Large intestine (tissue), 3 donors: ENCODE data around the gene RPL10. TPM values are rescaled to one million over a fixed set of nuclear protein-coding genes. Genes with fewer than 3 reads are reported as not detected.

ENCODE experiments used
- DNase-seq, 2 donors: peaks; one replicate each; pipeline versions ENCODE4 v3.0.0 to v3.0.0-alpha.2; 2013
- H3K27ac ChIP-seq: one replicate; pipeline ENCODE4 v1.5.1; 2013; ENCODE audit warnings: low read length
- H3K27me3 ChIP-seq: 2 replicates; pipeline ENCODE4 v1.6.1; 2013; ENCODE audit warnings: low read length; ENCODE audit not compliant: control insufficient read depth, insufficient read depth
- H3K36me3 ChIP-seq: 2 replicates; pipeline ENCODE4 v1.6.1; 2013; ENCODE audit warnings: low read length; ENCODE audit not compliant: control insufficient read depth, insufficient read depth
- H3K4me1 ChIP-seq: one replicate; pipeline ENCODE4 v1.6.1; 2013; ENCODE audit warnings: low read length; ENCODE audit not compliant: control insufficient read depth, insufficient read depth
- H3K4me3 ChIP-seq: one replicate; pipeline ENCODE4 v1.5.1; 2013; ENCODE audit warnings: low read length
- H3K9me3 ChIP-seq: one replicate; pipeline ENCODE4 v1.6.1; 2013; ENCODE audit warnings: mild to moderate bottlenecking, low read depth, low read length, moderate library complexity; ENCODE audit not compliant: control insufficient read depth
- WGBS: methylation state at CpG from one replicate; pipeline ENCODE4 v1.1.5; 2013; ENCODE audit warnings: low lambda C conversion rate; ENCODE audit not compliant: insufficient coverage; 5-methylcytosine and 5-hydroxymethylcytosine counted together
- polyA plus RNA-seq: library from polyadenylated mRNA; unstranded; fragments of 120-200 nt; gene quantifications from one replicate; pipeline ENCODE4 v1.2.1, GENCODE V29; 2013

Gene RPL10
- polyA plus RNA-seq, 1 donor, result 5,173 TPM

DNA sequence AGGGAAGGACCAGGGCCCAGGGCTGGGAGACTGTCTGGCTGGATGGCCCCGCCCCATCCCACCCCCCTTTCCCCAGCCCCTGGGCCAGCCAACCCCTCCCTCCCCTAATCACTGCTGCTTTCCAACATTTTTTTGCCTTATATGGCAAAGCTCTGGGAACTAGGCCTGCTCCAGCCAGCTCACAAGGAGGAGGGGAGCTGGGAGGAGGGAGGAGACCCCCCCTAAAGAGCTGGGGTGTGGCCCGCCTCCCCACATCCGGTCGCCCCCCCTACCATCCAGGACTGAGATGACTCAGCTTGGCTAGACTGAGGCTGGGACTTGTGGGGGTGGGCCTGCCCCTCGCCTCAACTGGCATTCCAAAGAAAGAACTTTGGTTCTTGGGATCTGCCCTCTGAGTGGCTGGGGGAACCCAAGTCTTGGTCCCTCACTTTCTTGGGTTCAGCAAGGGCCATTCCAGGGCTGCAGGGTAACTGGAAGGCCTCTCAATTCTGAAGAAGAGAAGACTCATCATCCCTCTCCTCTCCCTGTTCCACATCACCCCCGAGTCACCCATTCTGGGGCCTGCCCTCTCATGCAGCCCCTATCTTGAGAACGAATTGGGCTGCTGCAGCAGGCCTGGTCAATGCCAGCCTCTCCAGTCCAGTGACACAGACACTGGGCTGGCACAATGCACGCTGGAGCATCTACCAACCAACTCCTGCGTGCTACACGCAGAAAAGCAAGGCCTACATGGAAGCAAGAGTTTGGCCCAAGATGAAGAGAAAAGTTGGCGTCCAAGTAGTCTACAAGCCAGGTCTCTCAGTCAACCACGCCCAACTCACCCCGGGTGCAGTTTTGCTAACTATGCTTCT is 28.5 kb upstream of the RPL10 start:
- H3K27ac ChIP-seq, result peak overlapping the region; percentile 78
- peaks cover 14% of the 10 kb centered on the region for H3K36me3 ChIP-seq
- peaks cover 20% of the 10 kb centered on the region for H3K4me1 ChIP-seq
- H3K9me3 ChIP-seq, result peaks cover 7% of the 10 kb centered on the region
- DNase-seq, result peak; percentile 63 to 68
- peak overlapping the region; percentile 58 for H3K4me3 ChIP-seq
- peaks cover 24% of the 10 kb centered on the region for H3K27me3 ChIP-seq
- WGBS, result no CpG with 5 or more reads among the region's 13 CpGs

DNA sequence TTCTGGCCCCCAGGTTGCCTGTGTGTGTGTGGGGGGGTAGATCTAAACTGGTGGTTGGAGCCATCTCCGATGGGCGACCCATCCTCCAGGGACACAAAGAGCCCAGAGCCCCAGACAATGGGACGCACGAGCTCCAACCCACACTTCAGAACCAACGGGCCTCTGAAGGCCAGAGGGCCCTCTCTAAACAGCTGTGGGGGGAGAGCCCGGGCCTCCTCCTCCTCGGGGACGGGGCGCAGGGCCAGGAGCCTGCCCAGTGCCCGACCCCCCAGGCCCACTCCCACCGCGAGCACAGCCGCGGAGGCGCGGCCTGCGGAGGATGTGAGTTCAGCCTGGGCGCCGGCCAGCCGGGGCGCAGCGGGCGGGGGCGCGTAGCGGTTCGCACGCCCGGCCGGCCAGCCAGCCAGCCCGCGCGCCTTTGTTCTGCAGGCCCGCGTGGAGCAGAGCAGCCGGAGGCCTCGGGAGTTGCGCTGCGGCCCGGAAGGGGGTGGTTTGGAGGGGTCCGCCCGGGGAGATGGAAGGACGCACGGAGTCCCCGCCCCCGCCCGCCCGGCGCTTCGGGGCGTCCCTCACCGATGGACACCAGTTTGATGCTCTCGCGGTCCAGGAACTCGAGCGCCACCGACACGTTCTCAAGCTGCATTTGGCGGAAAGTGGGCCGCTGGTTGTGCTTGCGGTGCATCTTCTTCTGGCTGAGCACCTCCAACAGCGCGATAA is 27.7 kb upstream of the RPL10 start:
- Histone ChIP-seq H3K36me3 (peaks cover 10% of the 10 kb centered on the region), H3K27ac (peak overlapping the region; percentile 78), H3K27me3 (peaks cover 26% of the 10 kb centered on the region), H3K4me1 (peaks cover 20% of the 10 kb centered on the region), H3K4me3 (peak overlapping the region; percentile 63), H3K9me3 (peaks cover 4% of the 10 kb centered on the region)
- no CpG with 5 or more reads among the region's 63 CpGs for WGBS
- no peak for DNase-seq

DNA sequence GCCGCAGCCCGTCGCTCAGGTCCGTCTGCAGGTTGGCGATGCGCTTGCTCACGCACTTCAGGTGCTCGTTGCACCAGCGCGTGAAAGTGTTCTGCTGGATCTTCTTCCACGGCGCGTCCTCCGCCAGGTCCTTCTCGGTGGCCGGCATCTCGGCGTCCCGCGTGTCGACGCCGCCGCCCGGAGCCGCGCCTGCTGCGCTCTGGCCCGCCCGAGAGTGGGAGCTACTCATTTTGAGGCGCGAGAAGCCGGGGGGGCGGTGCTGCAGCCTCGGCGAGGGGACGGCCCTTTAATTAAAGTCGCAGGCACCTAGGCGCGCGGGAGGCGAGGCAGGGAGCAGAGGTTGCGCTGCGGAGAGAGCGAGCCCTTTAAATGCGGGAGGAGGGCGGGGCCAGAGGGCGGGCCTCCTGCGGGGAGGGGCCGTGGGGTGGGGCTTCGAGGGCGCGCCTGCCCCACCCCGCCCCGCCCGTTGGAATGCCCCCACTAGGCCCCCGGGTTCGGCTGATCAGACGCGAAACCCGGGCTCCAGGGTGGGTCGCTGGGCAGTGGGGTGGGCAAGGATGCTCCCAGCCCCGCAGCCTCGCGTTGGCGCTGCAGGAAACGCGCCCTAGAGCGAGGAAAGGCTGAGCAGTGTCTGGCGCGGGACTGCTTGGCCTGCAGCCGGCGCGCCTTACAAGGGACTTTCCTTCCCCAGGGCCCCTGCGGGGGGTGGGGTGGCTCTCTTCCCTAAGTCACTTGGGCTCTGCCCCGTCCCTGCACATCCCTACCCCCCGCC is 27.0 kb upstream of the RPL10 start:
- Histone ChIP-seq H3K27me3 (peaks cover 26% of the 10 kb centered on the region), H3K4me1 (peaks cover 20% of the 10 kb centered on the region), H3K36me3 (peaks cover 7% of the 10 kb centered on the region), H3K4me3 (peak overlapping the region; percentile 63), H3K9me3 (peaks cover 4% of the 10 kb centered on the region), H3K27ac (peak overlapping the region; percentile 45)
- no CpG with 5 or more reads among the region's 77 CpGs for WGBS
- DNase-seq, result peak; percentile 75 to 83

DNA sequence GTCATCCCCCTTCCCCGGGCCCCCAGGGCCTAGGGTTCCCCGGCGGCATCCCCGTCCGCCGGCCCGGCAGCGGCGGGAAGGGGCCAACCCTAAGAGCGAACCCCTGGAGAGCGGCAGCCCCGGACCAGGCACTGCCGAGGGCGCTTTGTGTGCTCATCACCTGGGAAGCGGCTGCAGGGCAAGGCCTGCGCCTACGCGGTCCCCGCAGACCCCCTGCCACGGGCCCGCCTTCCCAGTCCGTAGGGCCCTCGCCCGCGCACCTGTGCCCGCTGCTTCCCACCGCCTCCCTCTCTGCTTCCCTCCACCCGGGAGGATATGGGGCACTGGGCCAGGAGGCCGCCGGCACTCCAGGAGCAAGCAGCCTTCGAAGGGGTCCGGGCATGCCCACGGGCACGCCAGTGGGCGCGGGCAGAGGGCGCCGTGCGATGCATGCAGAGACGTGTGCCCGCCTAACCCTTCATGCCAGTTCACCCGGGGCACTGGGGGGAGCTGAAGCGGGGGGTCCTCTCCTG is 26.3 kb upstream of the RPL10 start:
- H3K36me3 ChIP-seq, result peaks cover 7% of the 10 kb centered on the region
- H3K4me1 ChIP-seq, result peaks cover 20% of the 10 kb centered on the region
- no peak for DNase-seq
- H3K27ac ChIP-seq, result peak overlapping the region; percentile 45
- peaks cover 26% of the 10 kb centered on the region for H3K27me3 ChIP-seq
- no CpG with 5 or more reads among the region's 43 CpGs for WGBS
- H3K4me3 ChIP-seq, result peak overlapping the region; percentile 43
- H3K9me3 ChIP-seq, result peaks cover 4% of the 10 kb centered on the region

DNA sequence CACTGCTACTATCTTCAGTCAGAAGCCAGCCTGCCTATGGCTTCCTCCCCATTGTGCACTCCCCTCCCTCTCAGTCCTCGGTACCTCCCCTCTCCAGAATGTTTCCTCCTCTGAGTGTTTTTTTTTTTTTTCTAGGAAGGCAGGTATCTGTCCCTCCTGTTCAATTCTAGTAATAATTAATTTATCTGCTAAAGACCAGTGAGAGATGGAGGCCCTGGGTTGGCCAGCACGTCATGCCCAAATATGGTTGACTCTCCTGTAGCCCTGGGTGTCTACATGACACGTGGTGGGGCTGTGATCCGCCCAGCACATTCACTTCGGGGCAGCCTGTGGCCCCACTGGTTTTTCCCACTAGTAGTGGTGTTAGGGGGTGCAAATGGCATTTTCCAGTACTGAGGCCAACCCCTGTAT is 25.6 kb upstream of the RPL10 start:
- Histone ChIP-seq H3K4me3 (peak overlapping the region; percentile 43), H3K27ac (peak overlapping the region; percentile 67), H3K9me3 (peaks cover 4% of the 10 kb centered on the region), H3K4me1 (peaks cover 20% of the 10 kb centered on the region), H3K27me3 (peaks cover 26% of the 10 kb centered on the region), H3K36me3 (peaks cover 2% of the 10 kb centered on the region)
- 60% methylated on average over 1 of the region's 5 CpGs for WGBS
- no peak for DNase-seq

DNA sequence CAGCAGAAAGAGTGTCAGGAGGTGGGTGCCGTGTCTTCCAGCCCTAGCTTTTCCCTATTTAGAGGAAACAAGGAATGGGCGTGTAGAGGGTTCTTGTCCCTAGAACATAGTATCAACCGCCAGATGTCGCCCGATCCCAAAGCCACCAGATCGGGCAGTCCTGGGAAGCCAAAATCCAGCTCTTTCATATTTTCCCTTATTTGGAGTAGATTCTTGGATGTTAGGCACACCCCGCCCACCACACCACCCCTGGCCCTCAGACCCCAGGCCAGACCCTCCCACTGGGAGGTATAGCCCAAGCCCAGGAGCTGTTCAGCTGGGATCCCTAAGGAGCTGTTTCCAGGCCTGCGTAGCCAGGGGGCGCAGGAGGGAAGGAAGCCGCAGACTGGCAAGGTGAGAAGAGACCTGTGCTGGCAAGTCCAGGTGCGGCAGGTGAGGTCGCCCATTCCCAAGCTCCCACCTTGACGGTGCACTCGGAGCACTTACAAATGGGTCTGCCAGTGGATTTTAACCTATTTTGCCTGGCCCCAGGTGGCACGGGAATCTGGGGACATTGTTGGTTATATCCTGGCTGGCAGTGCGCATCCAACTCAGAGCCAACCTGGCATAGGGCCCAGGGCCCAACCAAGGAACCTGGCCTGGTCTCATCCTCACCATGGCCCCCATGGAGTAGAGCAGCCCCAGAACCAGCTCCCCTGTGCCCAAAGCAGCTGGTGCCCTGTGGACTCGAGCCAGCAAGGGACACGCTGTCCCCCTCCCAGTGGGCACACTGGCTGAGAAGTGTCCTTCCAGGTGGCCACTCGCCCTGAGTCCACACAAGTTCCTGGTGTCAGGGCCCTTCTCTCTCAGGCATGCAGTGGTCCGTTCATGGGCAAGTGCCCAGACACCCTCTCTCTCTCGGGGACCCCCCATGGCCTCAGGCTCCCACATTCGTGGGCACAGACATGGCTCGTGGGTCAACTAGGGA is 24.6 kb upstream of the RPL10 start:
- Histone ChIP-seq H3K27me3 (peaks cover 26% of the 10 kb centered on the region), H3K9me3 (peaks cover 4% of the 10 kb centered on the region), H3K4me3 (peak overlapping the region; percentile 43), H3K36me3 (no peaks in the 10 kb centered on the region), H3K4me1 (peaks cover 21% of the 10 kb centered on the region), H3K27ac (peak overlapping the region; percentile 67)
- no CpG with 5 or more reads among the region's 23 CpGs for WGBS
- DNase-seq, result peak; percentile 61 to 76

DNA sequence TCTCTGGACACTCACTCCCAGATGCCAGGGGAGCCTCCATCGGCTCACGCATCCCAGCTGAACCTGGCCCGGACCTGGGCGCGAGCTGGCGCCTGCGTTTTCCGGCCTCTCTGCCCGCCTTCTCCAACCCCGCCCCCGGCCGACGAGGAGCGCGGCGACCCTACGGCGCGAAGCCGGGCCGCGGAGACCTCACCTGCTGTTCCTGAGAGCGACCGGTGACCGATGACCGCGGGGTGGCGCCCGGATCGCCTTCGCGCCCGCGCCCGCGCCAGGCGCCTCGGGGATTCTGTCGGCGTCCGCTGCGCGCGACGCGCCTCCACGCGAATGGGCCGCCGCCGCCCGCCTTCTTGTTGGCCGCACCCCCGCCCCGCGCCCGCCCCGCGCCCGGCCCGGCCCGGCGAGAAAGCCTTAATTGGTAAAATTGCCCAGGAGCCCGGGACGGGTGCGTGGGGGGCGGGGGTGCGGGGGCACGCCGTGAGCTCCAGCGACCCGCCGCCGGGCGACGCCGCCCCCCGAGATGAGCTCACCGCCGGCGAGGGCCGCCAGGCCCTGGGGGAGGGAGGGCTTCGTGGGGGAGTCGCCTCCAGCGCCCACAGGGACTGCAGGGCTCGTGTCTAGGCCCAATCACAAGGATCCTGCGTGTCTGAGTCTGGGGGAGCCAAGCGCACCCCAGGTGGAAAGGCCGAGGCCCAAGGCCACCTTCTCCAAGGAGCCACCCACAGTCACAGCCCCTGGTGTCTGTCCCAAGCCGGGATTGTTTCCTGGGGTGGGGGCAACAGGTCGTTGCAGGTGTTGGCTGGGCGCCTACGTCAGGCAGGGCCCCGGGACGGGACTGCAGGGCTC is 23.6 kb upstream of the RPL10 start, which contains the start of gene FLNA:
TSS of gene FLNA (minus strand) at position 322 of the 843 bp plus-strand sequence. CDS start 3,389 bp downstream, outside the sequence.
- WGBS, result no CpG with 5 or more reads among the region's 95 CpGs
- Histone ChIP-seq H3K27me3 (peaks cover 26% of the 10 kb centered on the region), H3K27ac (peak within 1 kb of the TSS; percentile 67), H3K9me3 (peaks cover 4% of the 10 kb centered on the region), H3K36me3 (no peaks in the 10 kb centered on the region), H3K4me3 (peak within 1 kb of the TSS; percentile 43), H3K4me1 (peaks cover 14% of the 10 kb centered on the region)
- no peak for DNase-seq

DNA sequence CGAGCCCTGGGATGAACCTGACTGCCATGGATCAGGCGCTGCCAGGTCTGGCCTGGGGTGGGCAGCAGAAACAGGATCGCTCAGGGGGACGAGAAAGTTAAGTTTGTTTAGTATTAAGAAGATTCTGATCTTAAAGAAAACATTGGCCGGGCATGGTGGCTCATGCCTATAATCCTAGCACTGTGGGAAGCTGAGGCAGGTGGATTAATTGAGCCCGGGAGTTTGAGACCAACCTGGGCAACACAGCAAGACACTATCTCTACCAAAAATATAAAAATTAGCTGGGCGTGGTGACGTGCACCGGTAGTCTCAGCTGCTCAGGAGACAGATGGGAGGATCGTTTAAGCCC is 23.0 kb upstream of the RPL10 start:
- Histone ChIP-seq H3K27me3 (peaks cover 20% of the 10 kb centered on the region), H3K4me3 (no peak overlapping the region), H3K27ac (peak overlapping the region; percentile 48), H3K9me3 (peaks cover 4% of the 10 kb centered on the region), H3K36me3 (peaks cover under 1% of the 10 kb centered on the region), H3K4me1 (peaks cover 10% of the 10 kb centered on the region)
- no peak for DNase-seq
- no CpG with 5 or more reads among the region's 10 CpGs for WGBS

DNA sequence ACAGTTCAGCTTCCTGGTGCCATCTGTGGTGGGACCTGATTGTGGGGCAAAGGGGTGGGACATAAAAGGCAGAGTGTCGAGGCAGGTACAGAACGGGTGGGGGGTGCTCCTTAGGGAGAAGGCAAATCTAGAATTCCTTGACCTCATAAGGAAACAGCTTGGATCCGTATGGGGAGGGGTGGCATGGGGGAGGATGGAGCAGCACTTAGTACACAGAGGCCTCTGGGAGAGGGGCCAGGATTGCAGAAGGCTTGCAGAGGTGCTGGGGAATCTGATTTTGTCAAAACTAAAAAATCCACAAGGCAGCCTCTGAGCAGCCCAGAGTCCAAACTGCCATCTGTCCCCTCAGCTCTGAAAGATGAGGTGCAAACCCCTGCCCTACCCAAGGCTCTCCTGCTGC is 21.4 kb upstream of the RPL10 start:
- Histone ChIP-seq H3K36me3 (peaks cover 3% of the 10 kb centered on the region), H3K27me3 (peaks cover 13% of the 10 kb centered on the region), H3K9me3 (peaks cover 3% of the 10 kb centered on the region), H3K4me3 (no peak overlapping the region), H3K4me1 (peaks cover 15% of the 10 kb centered on the region), H3K27ac (peak overlapping the region; percentile 89)
- WGBS, result no CpG with 5 or more reads among the region's 3 CpGs
- DNase-seq, result no peak
